HG02571 (cell line): ENCODE data around the gene EPHA4.

Experiments used
- ATAC-seq: cut with Tn5 transposase; IDR thresholded peaks from one replicate; pipeline ENCODE4 v1.9.1; 2021; ENCODE audit warnings: mild to moderate bottlenecking, moderate library complexity; ENCODE audit not compliant: unreplicated experiment

EPHA4 gene

GRCh38 chr2:221506469-221506868 lies 65.6 kb downstream of the EPHA4 start:
- no peak for ATAC-seq

- no peak for ATAC-seq
These were observed 66.5 kb downstream of the EPHA4 start for GRCh38 chr2:221505605-221506004.

DNA sequence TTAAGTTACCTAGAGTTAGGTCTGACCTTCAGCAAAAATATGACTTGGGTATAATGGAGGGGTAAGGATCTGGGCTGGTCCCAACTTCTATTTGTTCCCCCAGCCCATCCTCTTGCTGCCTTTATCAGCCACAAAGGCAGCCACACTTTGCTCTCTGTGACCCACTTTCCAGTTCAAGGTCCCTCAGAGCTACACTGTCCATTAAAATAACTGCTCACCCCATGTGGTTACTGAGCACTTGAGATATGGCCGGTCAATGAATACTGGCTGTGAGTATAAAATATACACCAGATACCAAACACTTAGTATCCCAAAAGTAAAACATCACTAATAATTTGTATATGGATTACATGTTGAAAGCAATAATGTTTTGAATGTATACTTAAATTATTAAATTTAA lies 67.2 kb downstream of the EPHA4 start:
- ATAC-seq: no peak

DNA sequence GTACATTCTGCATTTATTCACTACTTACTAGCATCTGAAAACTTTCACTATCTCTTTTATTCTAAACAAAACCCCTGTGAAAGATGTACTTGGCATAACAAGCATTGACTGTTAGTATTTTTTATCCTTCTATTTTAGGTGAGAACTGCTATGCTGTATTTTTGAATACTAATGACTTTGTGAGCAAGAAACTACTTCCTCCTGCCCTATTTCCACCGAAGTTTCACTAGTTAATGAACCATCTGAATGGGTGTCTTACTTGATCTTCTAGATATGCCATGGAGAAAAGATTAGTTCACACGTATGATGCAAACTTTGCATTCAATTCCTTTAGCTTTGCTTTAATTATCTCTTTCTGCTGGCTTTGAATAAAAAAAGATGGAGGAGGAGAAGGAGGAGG lies 68.1 kb downstream of the EPHA4 start:
- no peak for ATAC-seq

DNA sequence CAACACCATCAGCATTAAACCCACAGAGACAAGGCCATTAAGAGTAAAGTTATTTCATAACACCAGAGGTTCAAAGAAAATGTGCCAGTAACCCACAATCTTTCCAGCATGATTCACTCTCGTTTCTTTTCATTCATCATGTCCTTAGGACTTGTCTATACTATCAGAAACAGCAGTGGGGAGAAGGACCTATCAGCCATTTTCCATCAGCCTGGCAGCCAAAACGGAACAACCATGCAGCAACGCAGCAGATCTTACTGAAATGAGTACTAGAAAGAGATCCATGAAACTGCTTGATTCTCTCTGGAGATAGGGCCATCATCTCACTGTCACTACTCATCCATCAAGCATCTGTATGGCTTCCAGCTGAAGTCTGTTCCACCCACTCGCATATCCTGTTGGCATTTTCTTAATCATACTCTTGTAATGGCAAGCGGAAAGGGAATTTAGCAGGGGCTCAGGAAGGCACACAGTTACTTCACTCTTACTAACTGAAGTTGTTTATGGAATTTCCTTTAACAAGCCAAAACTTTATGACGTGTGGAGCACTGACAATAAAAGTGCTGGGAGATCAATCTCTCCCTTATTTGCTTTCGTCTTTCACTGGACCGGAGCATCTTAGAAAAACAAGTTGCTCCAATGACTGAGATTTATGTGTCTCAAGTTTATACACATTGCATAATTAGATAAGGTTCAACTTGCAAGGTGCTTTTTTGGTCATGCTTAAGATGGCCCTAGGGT lies 69.7 kb downstream of the EPHA4 start:
- ATAC-seq: no peak

DNA sequence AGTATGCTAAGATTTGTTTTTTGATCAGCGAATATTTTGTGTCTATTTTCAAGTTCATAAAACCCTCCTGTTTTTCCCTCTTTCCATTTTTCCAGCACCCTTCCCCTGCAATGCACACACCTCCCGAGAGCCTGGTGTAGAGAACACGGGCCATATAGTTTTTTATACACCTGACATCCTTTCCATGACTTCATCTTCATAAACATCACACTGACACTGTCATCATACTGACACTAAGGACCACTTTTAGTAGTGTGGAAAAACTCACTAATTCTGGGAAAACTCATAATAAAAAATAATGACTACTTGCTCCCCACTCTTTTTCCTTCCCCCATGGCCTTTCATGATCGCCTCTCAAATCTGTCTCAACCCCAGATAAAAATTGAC lies 70.2 kb downstream of the EPHA4 start:
- no peak for ATAC-seq

GRCh38 chr2:221501210-221501882 lies 70.8 kb downstream of the EPHA4 start:
- no peak for ATAC-seq

DNA sequence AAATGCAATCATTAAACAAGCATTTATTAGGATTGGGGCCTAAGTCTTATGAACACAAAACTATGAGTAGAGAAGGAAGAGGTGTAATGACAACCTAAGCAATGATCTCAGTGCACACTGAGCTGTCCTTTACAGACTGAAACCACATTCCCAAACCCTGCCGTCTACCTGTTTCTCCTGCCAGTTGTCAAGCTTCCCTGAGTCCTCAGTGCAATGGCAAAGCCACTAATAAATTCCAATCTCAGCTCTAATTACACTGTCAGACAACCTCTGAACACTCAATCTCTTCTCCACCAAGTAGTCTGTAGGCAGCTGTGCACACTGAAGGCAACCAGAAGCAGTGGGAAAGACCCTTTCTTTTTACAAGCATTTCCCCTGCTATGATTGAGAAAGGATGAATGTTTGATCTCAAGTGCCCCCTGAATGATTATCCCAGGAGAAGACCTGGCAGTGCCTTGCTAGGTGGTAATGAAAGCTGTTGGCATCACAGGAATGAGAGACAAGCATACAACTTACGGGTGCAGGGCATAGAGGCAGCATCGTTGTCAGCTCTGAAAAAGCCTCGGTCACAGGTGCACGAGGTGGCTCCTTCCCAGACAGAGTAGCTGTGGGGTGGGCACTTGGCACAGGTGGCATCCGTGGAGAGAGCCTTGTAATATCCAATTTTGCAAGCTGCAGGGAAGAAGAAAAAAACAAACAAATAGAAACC lies 71.4 kb downstream of the EPHA4 start:
- ATAC-seq: no peak

- no peak for ATAC-seq
These were observed 76.4 kb downstream of the EPHA4 start for GRCh38 chr2:221495731-221496130.

- ATAC-seq: no peak
These were observed 77.5 kb downstream of the EPHA4 start for GRCh38 chr2:221494556-221494955.

DNA sequence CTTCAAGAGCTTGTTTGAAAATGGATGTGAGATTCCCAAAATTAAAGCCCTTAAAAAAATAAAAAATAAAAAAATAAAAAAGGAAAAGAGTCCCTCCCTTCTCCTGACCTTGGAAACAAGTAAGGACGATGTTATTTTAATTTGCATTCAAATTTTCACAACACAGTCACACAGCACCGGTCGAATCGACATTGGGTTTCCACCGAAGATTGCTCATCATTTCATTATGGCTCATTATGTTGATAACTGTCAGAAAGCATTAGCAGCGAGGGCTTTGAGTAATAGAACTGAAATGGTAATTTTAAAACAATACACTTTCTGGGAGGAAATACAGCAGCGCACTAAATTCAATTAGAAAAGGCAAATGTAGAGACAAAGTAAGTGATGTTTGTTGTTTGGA lies 78.7 kb downstream of the EPHA4 start:
- ATAC-seq: no peak

DNA sequence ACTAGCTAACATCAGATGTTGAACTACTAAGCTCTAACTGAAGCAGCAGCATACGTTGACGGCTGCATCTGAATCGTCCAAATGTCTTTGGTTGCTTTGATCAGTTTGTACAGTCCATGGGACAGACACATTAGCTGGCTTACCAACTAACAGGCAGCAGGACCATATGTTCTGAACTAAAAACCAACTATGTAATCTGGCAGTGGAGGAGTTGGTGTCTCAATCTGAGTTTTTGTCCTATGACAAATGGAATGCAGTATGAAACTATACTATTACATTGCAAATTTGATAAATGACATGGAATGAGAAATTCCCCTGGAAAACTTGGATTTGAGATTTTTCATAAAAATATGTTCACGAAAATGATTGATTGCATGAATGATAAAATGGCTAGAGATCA lies 79.5 kb downstream of the EPHA4 start:
- ATAC-seq: no peak

DNA sequence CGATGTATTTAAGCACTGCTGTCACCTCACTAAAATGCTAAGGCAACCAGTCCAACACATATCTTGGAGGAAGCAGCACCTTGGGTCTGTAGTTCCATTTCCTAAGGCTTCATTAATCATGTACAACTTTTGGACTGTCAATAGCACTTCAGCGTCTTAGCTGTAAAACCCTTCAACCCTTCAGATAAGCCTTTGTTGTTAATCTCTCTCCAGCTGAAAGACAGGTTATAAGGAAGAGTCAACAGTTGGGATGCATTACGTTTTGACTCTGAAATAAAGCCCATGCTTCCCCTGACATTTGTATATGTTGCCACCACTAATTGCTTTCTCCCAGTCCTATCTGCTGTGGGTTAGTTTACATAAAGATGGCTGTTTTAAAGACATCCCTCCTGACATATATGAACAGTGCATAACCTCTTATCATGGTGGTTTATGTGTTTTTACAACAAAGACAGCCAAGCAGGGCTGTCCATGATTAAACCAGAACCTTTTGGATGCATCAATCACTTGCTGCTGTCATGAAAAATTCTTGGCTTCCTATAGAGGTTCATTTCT lies 81.5 kb downstream of the EPHA4 start:
- no peak for ATAC-seq

GRCh38 chr2:221488136-221488807 lies 83.8 kb downstream of the EPHA4 start:
- no peak for ATAC-seq

DNA sequence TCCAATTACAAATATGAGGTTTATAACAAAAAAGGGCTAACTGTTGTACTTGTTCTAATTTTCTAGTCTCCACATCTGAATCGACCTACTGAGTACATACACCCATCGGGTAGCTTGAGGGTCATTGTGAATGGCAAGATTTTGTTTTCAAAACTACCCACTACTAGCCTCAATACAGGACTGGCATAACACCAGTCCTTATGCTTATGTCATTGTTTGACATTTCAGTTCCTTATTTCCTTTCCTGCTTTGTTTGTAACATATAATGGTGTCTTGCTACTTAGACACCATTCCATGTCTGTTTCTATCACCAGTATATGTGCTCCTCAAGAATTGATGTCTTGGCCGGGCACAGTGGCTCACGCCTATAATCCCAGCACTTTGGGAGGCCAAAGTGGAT lies 86.0 kb downstream of the EPHA4 start:
- no peak for ATAC-seq

GRCh38 chr2:221485503-221485870 lies 86.6 kb downstream of the EPHA4 start:
- ATAC-seq: no peak

DNA sequence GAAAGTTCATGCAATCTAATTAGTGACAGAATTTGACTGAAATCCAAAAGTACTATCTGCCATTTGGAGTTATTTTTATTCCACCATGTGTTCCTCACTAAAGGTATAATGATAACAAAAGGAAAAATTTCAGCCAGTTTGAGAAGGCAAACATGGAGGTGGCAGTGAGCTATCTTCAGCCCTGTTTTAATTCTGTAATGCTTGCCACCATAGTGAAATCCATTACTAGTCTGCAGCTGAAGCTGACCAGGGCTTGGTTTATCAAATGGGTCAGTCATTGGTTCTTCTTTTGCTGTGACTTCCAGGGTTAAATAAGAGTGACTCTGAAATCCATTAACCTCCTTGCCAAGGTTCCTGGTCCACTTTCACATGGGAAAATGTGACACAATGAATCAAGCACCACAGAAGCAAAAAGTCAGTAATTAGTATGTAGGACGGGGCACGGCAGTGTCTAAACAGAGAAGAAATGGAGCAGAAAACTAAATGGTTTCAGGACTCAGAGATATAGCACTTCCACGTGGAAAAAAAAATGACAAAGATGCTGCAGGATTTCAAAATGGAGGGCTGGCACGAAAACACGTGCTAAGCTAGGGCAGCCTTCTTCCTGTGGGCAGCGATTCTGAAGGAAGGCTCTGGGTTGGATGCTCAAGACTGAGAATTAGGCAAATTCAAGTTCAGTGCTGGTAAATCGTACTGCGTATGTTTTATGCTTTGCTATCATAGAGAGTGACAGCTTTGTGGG lies 87.2 kb downstream of the EPHA4 start:
- ATAC-seq: no peak

DNA sequence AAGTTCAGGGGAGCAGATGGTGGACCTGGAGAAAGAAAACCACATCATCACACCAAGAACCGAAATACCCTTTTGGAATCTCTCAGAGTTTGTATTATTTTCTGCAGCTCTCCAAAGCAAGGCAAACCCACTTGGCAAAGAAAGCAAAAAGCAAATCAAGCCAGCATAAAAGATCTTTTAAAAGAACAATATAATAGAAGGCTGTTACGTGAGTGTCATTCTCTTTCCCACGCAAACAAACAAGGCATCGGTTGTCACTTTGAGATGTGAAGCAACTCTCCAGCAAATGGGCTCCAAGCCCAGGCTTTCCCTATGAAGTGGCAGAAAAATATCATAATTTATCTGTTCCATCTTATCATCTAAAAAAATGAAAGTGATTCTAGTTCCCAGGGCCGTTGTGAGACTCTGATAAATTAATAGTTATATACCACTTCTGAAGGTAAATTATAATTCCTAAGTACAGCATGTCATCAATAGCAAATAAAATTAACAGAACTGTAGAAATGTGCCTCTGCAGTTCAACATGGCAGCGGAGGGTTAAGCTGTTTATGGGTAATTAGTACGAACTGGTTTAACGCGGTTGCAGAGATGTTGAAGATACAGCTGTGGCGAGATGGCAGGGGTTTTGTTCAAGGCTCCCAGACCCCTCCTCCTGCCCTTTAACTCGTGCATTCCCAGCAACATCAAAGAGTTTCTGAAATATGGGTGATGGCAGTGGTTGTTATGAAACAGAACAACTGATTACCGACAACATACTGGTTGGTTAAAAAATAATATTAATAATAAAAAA lies 89.2 kb downstream of the EPHA4 start:
- ATAC-seq: no peak

DNA sequence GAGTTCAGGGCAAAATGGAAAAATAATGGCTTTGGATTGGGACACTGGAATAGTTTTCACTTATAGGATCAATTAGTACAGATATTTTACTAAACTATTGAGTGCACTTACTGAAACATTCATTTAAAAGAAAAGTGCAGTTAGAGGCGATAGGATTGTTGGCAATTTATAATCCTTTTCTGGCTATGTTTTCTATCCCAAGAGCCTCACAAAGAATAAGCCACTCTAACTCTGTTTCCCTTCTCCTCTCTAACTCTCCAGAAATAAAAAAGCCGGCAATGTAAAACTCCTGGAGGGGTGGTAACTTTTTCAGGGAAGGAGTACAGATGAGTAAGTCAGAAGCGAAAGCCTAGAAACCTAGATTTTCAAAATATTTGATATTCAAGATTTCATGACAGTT lies 91.3 kb downstream of the EPHA4 start:
- no peak for ATAC-seq

GRCh38 chr2:221480163-221480562 lies 91.9 kb downstream of the EPHA4 start:
- no peak for ATAC-seq
